K562 (cell line): ENCODE results near the gene PFN3. TPM values are rescaled to one million over a fixed set of nuclear protein-coding genes. Genes with fewer than 3 reads are reported as not detected.

Experiments
- EP400 ChIP-seq: fragments of 450-650 bp; IDR thresholded peaks from 2 replicates; pipeline ENCODE4 v1.6.1; 2017; ENCODE audit warnings: antibody characterized with exemption, mild to moderate bottlenecking, moderate library complexity
- NFRKB ChIP-seq: fragments of 450-650 bp; IDR thresholded peaks from 2 replicates; pipeline ENCODE4 v1.6.1; 2016; ENCODE audit warnings: low read depth
- polyA plus RNA-seq, 8 experiments: library from polyadenylated mRNA; depleted of rRNA in 4 of 8; stranded (reverse) in 5 of 8; unstranded in 3 of 8; fragments of >200 nt; fragmentation: Nextera tagmentation in 2 of 8; fragmentation: Illumina TruSeq in 1 of 8; extraction: Ambion mirVana in 2 of 8; extraction: Trizol in 1 of 8; gene quantifications; 2 replicates each; pipeline versions ENCODE4 v1.2.1 to v1.2.3, GENCODE V29; 2011 to 2014; ENCODE audit warnings: inconsistent platforms in 1 of 8, missing spikeins in 1 of 8
- total RNA-seq, 7 experiments: library from RNA; depleted of rRNA in 6 of 7; stranded (reverse); fragments of >200 nt in 6 of 7; fragmentation: Illumina TruSeq in 2 of 7; extraction: Trizol in 2 of 7; gene quantifications; 2 replicates each; pipeline versions ENCODE4 v1.2.1 to v1.2.3, GENCODE V29; 2011 to 2021; ENCODE audit warnings: low replicate concordance in 1 of 7
- TF ChIP-seq, protein P1 (sequence below): fragments of 200-600 bp; sonication (generic); IDR thresholded peaks from one replicate; pipeline ENCODE4 v1.6.1; 2012; ENCODE audit warnings: mild to moderate bottlenecking, low read depth, low read length, inconsistent platforms
- TF ChIP-seq, protein P2 (sequence below): fragments of 250-450 bp; sonication (Bioruptor Pico); IDR thresholded peaks from 2 replicates; pipeline ENCODE4 v1.5.0; 2021
- TF ChIP-seq, protein P3 (sequence below): sonication (generic); formaldehyde crosslinking; IDR thresholded peaks from 2 replicates; pipeline ENCODE4 v1.8.1; 2023; ENCODE audit warnings: missing genetic modification reagents, mild to moderate bottlenecking, borderline replicate concordance

Gene PFN3
- total and polyA plus RNA-seq, 9 of the 15 experiments (the other 6 are each of a cell fraction or from before 2014, with no cell fraction given), result not detected

GRCh38 chr5:177404641-177405179 is 4.2 kb upstream of the PFN3 start (continued):
- TF ChIP-seq, protein P1, sequence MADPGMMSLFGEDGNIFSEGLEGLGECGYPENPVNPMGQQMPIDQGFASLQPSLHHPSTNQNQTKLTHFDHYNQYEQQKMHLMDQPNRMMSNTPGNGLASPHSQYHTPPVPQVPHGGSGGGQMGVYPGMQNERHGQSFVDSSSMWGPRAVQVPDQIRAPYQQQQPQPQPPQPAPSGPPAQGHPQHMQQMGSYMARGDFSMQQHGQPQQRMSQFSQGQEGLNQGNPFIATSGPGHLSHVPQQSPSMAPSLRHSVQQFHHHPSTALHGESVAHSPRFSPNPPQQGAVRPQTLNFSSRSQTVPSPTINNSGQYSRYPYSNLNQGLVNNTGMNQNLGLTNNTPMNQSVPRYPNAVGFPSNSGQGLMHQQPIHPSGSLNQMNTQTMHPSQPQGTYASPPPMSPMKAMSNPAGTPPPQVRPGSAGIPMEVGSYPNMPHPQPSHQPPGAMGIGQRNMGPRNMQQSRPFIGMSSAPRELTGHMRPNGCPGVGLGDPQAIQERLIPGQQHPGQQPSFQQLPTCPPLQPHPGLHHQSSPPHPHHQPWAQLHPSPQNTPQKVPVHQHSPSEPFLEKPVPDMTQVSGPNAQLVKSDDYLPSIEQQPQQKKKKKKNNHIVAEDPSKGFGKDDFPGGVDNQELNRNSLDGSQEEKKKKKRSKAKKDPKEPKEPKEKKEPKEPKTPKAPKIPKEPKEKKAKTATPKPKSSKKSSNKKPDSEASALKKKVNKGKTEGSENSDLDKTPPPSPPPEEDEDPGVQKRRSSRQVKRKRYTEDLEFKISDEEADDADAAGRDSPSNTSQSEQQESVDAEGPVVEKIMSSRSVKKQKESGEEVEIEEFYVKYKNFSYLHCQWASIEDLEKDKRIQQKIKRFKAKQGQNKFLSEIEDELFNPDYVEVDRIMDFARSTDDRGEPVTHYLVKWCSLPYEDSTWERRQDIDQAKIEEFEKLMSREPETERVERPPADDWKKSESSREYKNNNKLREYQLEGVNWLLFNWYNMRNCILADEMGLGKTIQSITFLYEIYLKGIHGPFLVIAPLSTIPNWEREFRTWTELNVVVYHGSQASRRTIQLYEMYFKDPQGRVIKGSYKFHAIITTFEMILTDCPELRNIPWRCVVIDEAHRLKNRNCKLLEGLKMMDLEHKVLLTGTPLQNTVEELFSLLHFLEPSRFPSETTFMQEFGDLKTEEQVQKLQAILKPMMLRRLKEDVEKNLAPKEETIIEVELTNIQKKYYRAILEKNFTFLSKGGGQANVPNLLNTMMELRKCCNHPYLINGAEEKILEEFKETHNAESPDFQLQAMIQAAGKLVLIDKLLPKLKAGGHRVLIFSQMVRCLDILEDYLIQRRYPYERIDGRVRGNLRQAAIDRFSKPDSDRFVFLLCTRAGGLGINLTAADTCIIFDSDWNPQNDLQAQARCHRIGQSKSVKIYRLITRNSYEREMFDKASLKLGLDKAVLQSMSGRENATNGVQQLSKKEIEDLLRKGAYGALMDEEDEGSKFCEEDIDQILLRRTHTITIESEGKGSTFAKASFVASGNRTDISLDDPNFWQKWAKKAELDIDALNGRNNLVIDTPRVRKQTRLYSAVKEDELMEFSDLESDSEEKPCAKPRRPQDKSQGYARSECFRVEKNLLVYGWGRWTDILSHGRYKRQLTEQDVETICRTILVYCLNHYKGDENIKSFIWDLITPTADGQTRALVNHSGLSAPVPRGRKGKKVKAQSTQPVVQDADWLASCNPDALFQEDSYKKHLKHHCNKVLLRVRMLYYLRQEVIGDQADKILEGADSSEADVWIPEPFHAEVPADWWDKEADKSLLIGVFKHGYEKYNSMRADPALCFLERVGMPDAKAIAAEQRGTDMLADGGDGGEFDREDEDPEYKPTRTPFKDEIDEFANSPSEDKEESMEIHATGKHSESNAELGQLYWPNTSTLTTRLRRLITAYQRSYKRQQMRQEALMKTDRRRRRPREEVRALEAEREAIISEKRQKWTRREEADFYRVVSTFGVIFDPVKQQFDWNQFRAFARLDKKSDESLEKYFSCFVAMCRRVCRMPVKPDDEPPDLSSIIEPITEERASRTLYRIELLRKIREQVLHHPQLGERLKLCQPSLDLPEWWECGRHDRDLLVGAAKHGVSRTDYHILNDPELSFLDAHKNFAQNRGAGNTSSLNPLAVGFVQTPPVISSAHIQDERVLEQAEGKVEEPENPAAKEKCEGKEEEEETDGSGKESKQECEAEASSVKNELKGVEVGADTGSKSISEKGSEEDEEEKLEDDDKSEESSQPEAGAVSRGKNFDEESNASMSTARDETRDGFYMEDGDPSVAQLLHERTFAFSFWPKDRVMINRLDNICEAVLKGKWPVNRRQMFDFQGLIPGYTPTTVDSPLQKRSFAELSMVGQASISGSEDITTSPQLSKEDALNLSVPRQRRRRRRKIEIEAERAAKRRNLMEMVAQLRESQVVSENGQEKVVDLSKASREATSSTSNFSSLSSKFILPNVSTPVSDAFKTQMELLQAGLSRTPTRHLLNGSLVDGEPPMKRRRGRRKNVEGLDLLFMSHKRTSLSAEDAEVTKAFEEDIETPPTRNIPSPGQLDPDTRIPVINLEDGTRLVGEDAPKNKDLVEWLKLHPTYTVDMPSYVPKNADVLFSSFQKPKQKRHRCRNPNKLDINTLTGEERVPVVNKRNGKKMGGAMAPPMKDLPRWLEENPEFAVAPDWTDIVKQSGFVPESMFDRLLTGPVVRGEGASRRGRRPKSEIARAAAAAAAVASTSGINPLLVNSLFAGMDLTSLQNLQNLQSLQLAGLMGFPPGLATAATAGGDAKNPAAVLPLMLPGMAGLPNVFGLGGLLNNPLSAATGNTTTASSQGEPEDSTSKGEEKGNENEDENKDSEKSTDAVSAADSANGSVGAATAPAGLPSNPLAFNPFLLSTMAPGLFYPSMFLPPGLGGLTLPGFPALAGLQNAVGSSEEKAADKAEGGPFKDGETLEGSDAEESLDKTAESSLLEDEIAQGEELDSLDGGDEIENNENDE, result no peak
- TF ChIP-seq, protein P2, sequence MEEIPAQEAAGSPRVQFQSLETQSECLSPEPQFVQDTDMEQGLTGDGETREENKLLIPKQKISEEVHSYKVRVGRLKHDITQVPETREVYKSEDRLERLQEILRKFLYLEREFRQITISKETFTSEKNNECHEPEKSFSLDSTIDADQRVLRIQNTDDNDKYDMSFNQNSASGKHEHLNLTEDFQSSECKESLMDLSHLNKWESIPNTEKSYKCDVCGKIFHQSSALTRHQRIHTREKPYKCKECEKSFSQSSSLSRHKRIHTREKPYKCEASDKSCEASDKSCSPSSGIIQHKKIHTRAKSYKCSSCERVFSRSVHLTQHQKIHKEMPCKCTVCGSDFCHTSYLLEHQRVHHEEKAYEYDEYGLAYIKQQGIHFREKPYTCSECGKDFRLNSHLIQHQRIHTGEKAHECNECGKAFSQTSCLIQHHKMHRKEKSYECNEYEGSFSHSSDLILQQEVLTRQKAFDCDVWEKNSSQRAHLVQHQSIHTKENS (CRISPR knock-in tag), result no peak
- TF ChIP-seq EP400 (peak; percentile 34), NFRKB (peak; percentile 68; the same call in 1 of the 2 replicates)
- TF ChIP-seq, protein P3, sequence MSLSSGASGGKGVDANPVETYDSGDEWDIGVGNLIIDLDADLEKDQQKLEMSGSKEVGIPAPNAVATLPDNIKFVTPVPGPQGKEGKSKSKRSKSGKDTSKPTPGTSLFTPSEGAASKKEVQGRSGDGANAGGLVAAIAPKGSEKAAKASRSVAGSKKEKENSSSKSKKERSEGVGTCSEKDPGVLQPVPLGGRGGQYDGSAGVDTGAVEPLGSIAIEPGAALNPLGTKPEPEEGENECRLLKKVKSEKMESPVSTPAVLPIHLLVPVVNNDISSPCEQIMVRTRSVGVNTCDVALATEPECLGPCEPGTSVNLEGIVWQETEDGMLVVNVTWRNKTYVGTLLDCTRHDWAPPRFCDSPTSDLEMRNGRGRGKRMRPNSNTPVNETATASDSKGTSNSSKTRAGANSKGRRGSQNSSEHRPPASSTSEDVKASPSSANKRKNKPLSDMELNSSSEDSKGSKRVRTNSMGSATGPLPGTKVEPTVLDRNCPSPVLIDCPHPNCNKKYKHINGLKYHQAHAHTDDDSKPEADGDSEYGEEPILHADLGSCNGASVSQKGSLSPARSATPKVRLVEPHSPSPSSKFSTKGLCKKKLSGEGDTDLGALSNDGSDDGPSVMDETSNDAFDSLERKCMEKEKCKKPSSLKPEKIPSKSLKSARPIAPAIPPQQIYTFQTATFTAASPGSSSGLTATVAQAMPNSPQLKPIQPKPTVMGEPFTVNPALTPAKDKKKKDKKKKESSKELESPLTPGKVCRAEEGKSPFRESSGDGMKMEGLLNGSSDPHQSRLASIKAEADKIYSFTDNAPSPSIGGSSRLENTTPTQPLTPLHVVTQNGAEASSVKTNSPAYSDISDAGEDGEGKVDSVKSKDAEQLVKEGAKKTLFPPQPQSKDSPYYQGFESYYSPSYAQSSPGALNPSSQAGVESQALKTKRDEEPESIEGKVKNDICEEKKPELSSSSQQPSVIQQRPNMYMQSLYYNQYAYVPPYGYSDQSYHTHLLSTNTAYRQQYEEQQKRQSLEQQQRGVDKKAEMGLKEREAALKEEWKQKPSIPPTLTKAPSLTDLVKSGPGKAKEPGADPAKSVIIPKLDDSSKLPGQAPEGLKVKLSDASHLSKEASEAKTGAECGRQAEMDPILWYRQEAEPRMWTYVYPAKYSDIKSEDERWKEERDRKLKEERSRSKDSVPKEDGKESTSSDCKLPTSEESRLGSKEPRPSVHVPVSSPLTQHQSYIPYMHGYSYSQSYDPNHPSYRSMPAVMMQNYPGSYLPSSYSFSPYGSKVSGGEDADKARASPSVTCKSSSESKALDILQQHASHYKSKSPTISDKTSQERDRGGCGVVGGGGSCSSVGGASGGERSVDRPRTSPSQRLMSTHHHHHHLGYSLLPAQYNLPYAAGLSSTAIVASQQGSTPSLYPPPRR (CRISPR knock-in tag), result 0 out of 2 replicates have a peak, but pooled peaks have one; percentile 84
- TF ChIP-seq, all 486 proteins: peak for 21
